SK-N-SH treated with all-trans-retinoic acid at 6 μM for 48 hours (cell line): ENCODE measurements around the gene RFX8.

Experiments used
- ATAC-seq: fragments of 200-7000 bp; cut with Tn5 transposase; 3 replicates; pipeline ENCODE4 v1.9.1; 2020; ENCODE audit warnings: mild to moderate bottlenecking, moderate library complexity
- ARNTL ChIP-seq: fragments of 450-650 bp; formaldehyde crosslinking; IDR thresholded peaks from 2 replicates; pipeline ENCODE4 v1.5.0; 2020; ENCODE audit warnings: low read depth, mild to moderate bottlenecking, moderate library complexity, borderline replicate concordance
- BACH2 ChIP-seq: fragments of 250-450 bp; sonication (Bioruptor Pico); IDR thresholded peaks from 2 replicates; pipeline ENCODE4 v1.9.0; 2021; ENCODE audit warnings: mild to moderate bottlenecking, borderline replicate concordance
- CREB5 ChIP-seq: fragments of 250-450 bp; sonication (Bioruptor Pico); IDR thresholded peaks from 2 replicates; pipeline ENCODE4 v1.5.1; 2020; ENCODE audit warnings: low read depth, mild to moderate bottlenecking, moderate library complexity
- CSRNP3 ChIP-seq: fragments of 250-450 bp; sonication (Bioruptor Pico); IDR thresholded peaks from 2 replicates; pipeline ENCODE4 v1.5.1; 2021; ENCODE audit warnings: mild to moderate bottlenecking, moderate library complexity
- ESRRG ChIP-seq: fragments of 250-450 bp; sonication (Bioruptor Pico); IDR thresholded peaks from 2 replicates; pipeline ENCODE4 v1.6.1; 2021; ENCODE audit warnings: mild to moderate bottlenecking
- GLIS3 ChIP-seq: fragments of 250-450 bp; sonication (Bioruptor Pico); IDR thresholded peaks from 2 replicates; pipeline ENCODE4 v1.5.0; 2020; ENCODE audit warnings: mild to moderate bottlenecking, moderate library complexity
- OSR1 ChIP-seq: fragments of 250-450 bp; sonication (Bioruptor Pico); IDR thresholded peaks from 2 replicates; pipeline ENCODE4 v1.8.0; 2022; ENCODE audit warnings: moderate library complexity, mild to moderate bottlenecking, inconsistent platforms
- PATZ1 ChIP-seq: fragments of 250-450 bp; sonication (Bioruptor Pico); IDR thresholded peaks from 2 replicates; pipeline ENCODE4 v1.8.0; 2020; ENCODE audit warnings: mild to moderate bottlenecking, moderate library complexity, borderline replicate concordance
- POU6F1 ChIP-seq: fragments of 250-450 bp; sonication (Bioruptor Pico); IDR thresholded peaks from 2 replicates; pipeline ENCODE4 v1.8.0; 2021; ENCODE audit warnings: low read depth, mild to moderate bottlenecking, moderate library complexity, borderline replicate concordance
- PPARA ChIP-seq: fragments of 250-450 bp; sonication (Bioruptor Pico); IDR thresholded peaks from 2 replicates; pipeline ENCODE4 v1.5.0; 2020; ENCODE audit warnings: mild to moderate bottlenecking, borderline replicate concordance
- RARB ChIP-seq: fragments of 250-450 bp; sonication (Bioruptor Pico); IDR thresholded peaks from 2 replicates; pipeline ENCODE4 v1.8.0; 2021; ENCODE audit warnings: mild to moderate bottlenecking, moderate library complexity
- SNAI2 ChIP-seq: fragments of 250-450 bp; sonication (Bioruptor Pico); IDR thresholded peaks from 2 replicates; pipeline ENCODE4 v1.5.0; 2020; ENCODE audit warnings: mild to moderate bottlenecking, moderate library complexity
- TCF4 ChIP-seq: fragments of 250-450 bp; sonication (Bioruptor Pico); IDR thresholded peaks from 2 replicates; pipeline ENCODE4 v1.8.0; 2021; ENCODE audit warnings: mild to moderate bottlenecking, moderate library complexity, borderline replicate concordance
- TOX ChIP-seq: fragments of 250-450 bp; sonication (Bioruptor Pico); IDR thresholded peaks from 2 replicates; pipeline ENCODE4 v1.8.0; 2021; ENCODE audit warnings: mild to moderate bottlenecking, moderate library complexity, borderline replicate concordance
- ZC3H10 ChIP-seq: fragments of 250-450 bp; sonication (Bioruptor Pico); IDR thresholded peaks from 2 replicates; pipeline ENCODE4 v1.5.1; 2021; ENCODE audit warnings: mild to moderate bottlenecking, moderate library complexity
- ZFP3 ChIP-seq: fragments of 250-450 bp; sonication (Bioruptor Pico); IDR thresholded peaks from 2 replicates; pipeline ENCODE4 v1.5.0; 2020; ENCODE audit warnings: mild to moderate bottlenecking, moderate library complexity
- ZFP30 ChIP-seq: fragments of 450-650 bp; formaldehyde crosslinking; IDR thresholded peaks from 2 replicates; pipeline ENCODE4 v1.5.0; 2022; ENCODE audit warnings: mild to moderate bottlenecking, moderate library complexity
- ZNF565 ChIP-seq: fragments of 450-650 bp; formaldehyde crosslinking; conservative IDR thresholded peaks from 2 replicates; pipeline ENCODE4 v1.5.0; 2020; ENCODE audit warnings: low read depth, mild to moderate bottlenecking, moderate library complexity
- ZNF70 ChIP-seq: fragments of 450-650 bp; formaldehyde crosslinking; IDR thresholded peaks from 2 replicates; pipeline ENCODE4 v1.5.0; 2020; ENCODE audit warnings: mild to moderate bottlenecking, moderate library complexity
- ZNF8 ChIP-seq: fragments of 450-650 bp; formaldehyde crosslinking; IDR thresholded peaks from 2 replicates; pipeline ENCODE4 v1.5.0; 2020; ENCODE audit warnings: mild to moderate bottlenecking, moderate library complexity

Gene RFX8

GRCh38 chr2:101446869-101447268 lies 28.0 kb downstream of the RFX8 start:
- TF ChIP-seq TOX (CRISPR knock-in tag): no peak
- no peak for TF ChIP-seq ZNF70
- TF ChIP-seq BACH2 (CRISPR knock-in tag): no peak
- no peak for TF ChIP-seq PPARA (CRISPR knock-in tag)
- TF ChIP-seq CSRNP3 (CRISPR knock-in tag): no peak
- ATAC-seq: peak; percentile 74

GRCh38 chr2:101442667-101443061 lies 32.2 kb downstream of the RFX8 start:
- no peak for TF ChIP-seq ZFP3 (CRISPR knock-in tag)
- no peak for TF ChIP-seq POU6F1 (CRISPR knock-in tag)
- no peak for TF ChIP-seq ZNF8 (CRISPR knock-in tag)
- peak; percentile 68 for ATAC-seq

- peak; percentile 44 for ATAC-seq
- TF ChIP-seq CSRNP3 (CRISPR knock-in tag): no peak
- no peak for TF ChIP-seq PATZ1 (CRISPR knock-in tag)
- no peak for TF ChIP-seq CREB5 (CRISPR knock-in tag)
- TF ChIP-seq ZNF8 (CRISPR knock-in tag): no peak
- TF ChIP-seq TOX (CRISPR knock-in tag): no peak
- TF ChIP-seq OSR1 (CRISPR knock-in tag): no peak
- no peak for TF ChIP-seq RARB (CRISPR knock-in tag)
- no peak for TF ChIP-seq ARNTL (CRISPR knock-in tag)
- TF ChIP-seq ZFP30 (CRISPR knock-in tag): no peak
- TF ChIP-seq SNAI2 (CRISPR knock-in tag): no peak
- no peak for TF ChIP-seq ESRRG (CRISPR knock-in tag)
- TF ChIP-seq ZNF70: no peak
Observed at GRCh38 chr2:101442042-101442666, 32.8 kb downstream of the RFX8 start.

GRCh38 chr2:101440127-101440738 lies 34.7 kb downstream of the RFX8 start:
- no peak; the same call in 2 of the 3 replicates for ATAC-seq
- no peak for TF ChIP-seq TCF4 (CRISPR knock-in tag)
- no peak for TF ChIP-seq ZC3H10 (CRISPR knock-in tag)
- TF ChIP-seq BACH2 (CRISPR knock-in tag): no peak
- TF ChIP-seq CREB5 (CRISPR knock-in tag): no peak
- no peak for TF ChIP-seq PPARA (CRISPR knock-in tag)
- no peak for TF ChIP-seq ZNF565
- no peak for TF ChIP-seq POU6F1 (CRISPR knock-in tag)
- no peak for TF ChIP-seq CSRNP3 (CRISPR knock-in tag)
- TF ChIP-seq GLIS3 (CRISPR knock-in tag): no peak
